ENCODE data around the gene KRT37.

KRT37 gene

DNA sequence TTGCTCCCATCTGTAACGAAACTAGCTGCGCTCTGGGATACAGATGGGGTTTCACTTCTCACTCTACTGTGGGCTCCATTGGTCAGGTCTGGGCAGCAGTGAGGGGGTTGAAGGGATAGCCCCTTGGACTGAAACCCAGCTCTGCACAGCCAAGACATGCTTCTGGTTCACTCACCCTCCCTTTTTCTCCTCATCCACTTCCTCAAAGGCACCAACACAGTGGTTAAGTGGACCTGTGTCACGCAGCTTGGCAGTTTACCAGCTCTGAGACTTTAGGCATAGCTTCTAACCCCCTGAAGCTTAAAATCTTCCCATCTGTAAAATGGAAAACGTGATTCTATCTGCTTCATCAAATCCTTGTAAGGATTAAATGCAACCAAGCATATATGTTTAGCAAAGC lies 27.9 kb upstream of the KRT37 start:
- no peak overlapping the region for H2BK12ac ChIP-seq (ENCODE audit: low read length)
- H4K8ac ChIP-seq (ENCODE audit: low read depth, low read length): no peak overlapping the region
- no peak overlapping the region for H2BK5ac ChIP-seq (ENCODE audit: low read length)
- peaks cover 0 to 7% of the 10 kb centered on the region in 2 donors for H3K9me3 ChIP-seq (replicated peaks in 1 of 2; ENCODE audit: control insufficient read depth in 2 of 2, insufficient read depth in 1 of 2, low read depth in 1 of 2, low read length in 2 of 2)
- no CpG with 5 or more reads among the region's 4 CpGs for WGBS, 2 donors (ENCODE audit: extremely low coverage in 2 of 2, insufficient read length in 2 of 2, insufficient replicate concordance in 1 of 2)
- no peak overlapping the region for H3K18ac ChIP-seq (ENCODE audit: low read length)
- H4K91ac ChIP-seq (ENCODE audit: low read depth, low read length, poor library complexity): no peak overlapping the region
- peak overlapping the region in 1 of 2 donors; percentile 14 for H3K4me3 ChIP-seq (ENCODE audit: low read length in 2 of 2)
- no peak overlapping the region for H3K14ac ChIP-seq (ENCODE audit: low read length)
- no peak overlapping the region for H3K4me2 ChIP-seq (ENCODE audit: insufficient read depth, low read length, poor library complexity, severe bottlenecking)
- H3K9ac ChIP-seq (ENCODE audit: low read depth, low read length, poor library complexity): no peak overlapping the region
- no peak for DNase-seq (ENCODE audit: low spot score)
- no peaks in the 10 kb centered on the region for H3K36me3 ChIP-seq (replicated peaks in 1 of 2; ENCODE audit: control insufficient read depth in 2 of 2, insufficient read depth in 2 of 2, low read length in 2 of 2)
- no peak overlapping the region for H3K23ac ChIP-seq (ENCODE audit: low read depth, low read length, poor library complexity)
- H3K79me1 ChIP-seq (ENCODE audit: low read depth, low read length): no peaks in the 10 kb centered on the region
- no peak overlapping the region for H2BK120ac ChIP-seq (ENCODE audit: low read depth, low read length)
- H3K4ac ChIP-seq (ENCODE audit: low read length): no peak overlapping the region
- H2AK5ac ChIP-seq (ENCODE audit: low read depth, low read length): no peak overlapping the region
- H3K27ac ChIP-seq (replicated peaks; ENCODE audit: low read length): no peak overlapping the region
- H3K4me1 ChIP-seq (ENCODE audit: control insufficient read depth in 2 of 2, insufficient read depth in 1 of 2, low read depth in 1 of 2, low read length in 2 of 2): no peaks in the 10 kb centered on the region
- no peaks in the 10 kb centered on the region for H3K27me3 ChIP-seq (ENCODE audit: control insufficient read depth in 3 of 3, insufficient read depth in 3 of 3, low read depth in 1 of 3, low read length in 3 of 3)
- no peak overlapping the region for H2BK15ac ChIP-seq (ENCODE audit: low read length)
- no peak overlapping the region for H2AFZ ChIP-seq (ENCODE audit: low read length)

- Histone ChIP-seq H4K8ac (ENCODE audit: low read depth, low read length) (no peak overlapping the region), H3K36me3 (replicated peaks in 1 of 2; ENCODE audit: control insufficient read depth in 2 of 2, insufficient read depth in 2 of 2, low read length in 2 of 2) (no peaks in the 10 kb centered on the region), H2AK5ac (ENCODE audit: low read depth, low read length) (no peak overlapping the region), H4K91ac (ENCODE audit: low read depth, low read length, poor library complexity) (no peak overlapping the region), H3K23ac (ENCODE audit: low read depth, low read length, poor library complexity) (no peak overlapping the region), H2BK15ac (ENCODE audit: low read length) (no peak overlapping the region), H3K9me3 (replicated peaks in 1 of 2; ENCODE audit: control insufficient read depth in 2 of 2, insufficient read depth in 1 of 2, low read depth in 1 of 2, low read length in 2 of 2) (peaks cover 0 to 7% of the 10 kb centered on the region in 2 donors), H3K4ac (ENCODE audit: low read length) (no peak overlapping the region), H2AFZ (ENCODE audit: low read length) (no peak overlapping the region), H3K14ac (ENCODE audit: low read length) (no peak overlapping the region), H3K18ac (ENCODE audit: low read length) (no peak overlapping the region), H2BK12ac (ENCODE audit: low read length) (no peak overlapping the region), H3K9ac (ENCODE audit: low read depth, low read length, poor library complexity) (no peak overlapping the region), H3K27ac (replicated peaks; ENCODE audit: low read length) (no peak overlapping the region), H2BK120ac (ENCODE audit: low read depth, low read length) (no peak overlapping the region), H3K4me1 (ENCODE audit: control insufficient read depth in 2 of 2, insufficient read depth in 1 of 2, low read depth in 1 of 2, low read length in 2 of 2) (no peaks in the 10 kb centered on the region), H3K4me2 (ENCODE audit: insufficient read depth, low read length, poor library complexity, severe bottlenecking) (no peak overlapping the region), H2BK5ac (ENCODE audit: low read length) (no peak overlapping the region), H3K4me3 (ENCODE audit: low read length in 2 of 2) (no peak overlapping the region), H3K27me3 (ENCODE audit: control insufficient read depth in 3 of 3, insufficient read depth in 3 of 3, low read depth in 1 of 3, low read length in 3 of 3) (no peaks in the 10 kb centered on the region), H3K79me1 (ENCODE audit: low read depth, low read length) (no peaks in the 10 kb centered on the region)
- DNase-seq (ENCODE audit: low spot score): no peak
- WGBS, 2 donors (ENCODE audit: extremely low coverage in 2 of 2, insufficient read length in 2 of 2, insufficient replicate concordance in 1 of 2): no CpG with 5 or more reads among the region's 2 CpGs
These were observed 26.9 kb upstream of the KRT37 start for GRCh38 chr17:41451154-41451728.

GRCh38 chr17:41449008-41449407 lies 24.6 kb upstream of the KRT37 start:
- H3K36me3 ChIP-seq (replicated peaks in 1 of 2; ENCODE audit: control insufficient read depth in 2 of 2, insufficient read depth in 2 of 2, low read length in 2 of 2): no peaks in the 10 kb centered on the region
- no peak overlapping the region for H3K27ac ChIP-seq (replicated peaks; ENCODE audit: low read length)
- no peak overlapping the region for H4K8ac ChIP-seq (ENCODE audit: low read depth, low read length)
- H3K4me2 ChIP-seq (ENCODE audit: insufficient read depth, low read length, poor library complexity, severe bottlenecking): no peak overlapping the region
- H2BK15ac ChIP-seq (ENCODE audit: low read length): no peak overlapping the region
- no peak overlapping the region for H4K91ac ChIP-seq (ENCODE audit: low read depth, low read length, poor library complexity)
- no peaks in the 10 kb centered on the region for H3K27me3 ChIP-seq (ENCODE audit: control insufficient read depth in 3 of 3, insufficient read depth in 3 of 3, low read depth in 1 of 3, low read length in 3 of 3)
- no CpG with 5 or more reads among the region's 6 CpGs for WGBS, 2 donors (ENCODE audit: extremely low coverage in 2 of 2, insufficient read length in 2 of 2, insufficient replicate concordance in 1 of 2)
- H3K18ac ChIP-seq (ENCODE audit: low read length): no peak overlapping the region
- no peak overlapping the region for H2AK5ac ChIP-seq (ENCODE audit: low read depth, low read length)
- no peak overlapping the region for H3K23ac ChIP-seq (ENCODE audit: low read depth, low read length, poor library complexity)
- no peak overlapping the region for H3K14ac ChIP-seq (ENCODE audit: low read length)
- H2BK5ac ChIP-seq (ENCODE audit: low read length): no peak overlapping the region
- H3K4me3 ChIP-seq (ENCODE audit: low read length in 2 of 2): no peak overlapping the region
- H3K9me3 ChIP-seq (replicated peaks in 1 of 2; ENCODE audit: control insufficient read depth in 2 of 2, insufficient read depth in 1 of 2, low read depth in 1 of 2, low read length in 2 of 2): peaks cover 0 to 7% of the 10 kb centered on the region in 2 donors
- H3K4ac ChIP-seq (ENCODE audit: low read length): no peak overlapping the region
- H2BK120ac ChIP-seq (ENCODE audit: low read depth, low read length): no peak overlapping the region
- H2BK12ac ChIP-seq (ENCODE audit: low read length): no peak overlapping the region
- H3K4me1 ChIP-seq (ENCODE audit: control insufficient read depth in 2 of 2, insufficient read depth in 1 of 2, low read depth in 1 of 2, low read length in 2 of 2): no peaks in the 10 kb centered on the region
- no peak for DNase-seq (ENCODE audit: low spot score)
- H3K9ac ChIP-seq (ENCODE audit: low read depth, low read length, poor library complexity): no peak overlapping the region
- no peaks in the 10 kb centered on the region for H3K79me1 ChIP-seq (ENCODE audit: low read depth, low read length)
- H2AFZ ChIP-seq (ENCODE audit: low read length): no peak overlapping the region

DNA sequence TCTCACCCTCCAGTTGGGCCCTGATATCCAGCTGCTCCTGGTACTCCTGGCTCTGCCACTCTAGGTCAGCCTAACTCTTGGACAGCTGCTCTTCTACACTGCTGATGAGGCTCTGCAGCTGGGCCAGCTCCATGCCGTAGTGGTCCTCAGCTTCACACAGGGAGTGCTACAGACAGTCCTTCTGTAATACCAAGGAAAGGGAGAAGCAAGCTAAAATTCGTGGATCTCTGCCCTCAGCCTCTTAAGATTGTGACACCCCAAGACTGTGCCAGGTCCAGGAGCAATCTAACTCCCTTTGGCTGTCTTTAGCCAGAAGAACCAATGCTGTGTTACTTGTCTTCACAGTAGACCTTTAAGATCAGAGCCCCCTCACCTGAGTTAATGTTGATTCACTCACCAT lies 24.1 kb upstream of the KRT37 start:
- H3K9me3 ChIP-seq (replicated peaks in 1 of 2; ENCODE audit: control insufficient read depth in 2 of 2, insufficient read depth in 1 of 2, low read depth in 1 of 2, low read length in 2 of 2): peaks cover 0 to 7% of the 10 kb centered on the region in 2 donors
- H4K8ac ChIP-seq (ENCODE audit: low read depth, low read length): no peak overlapping the region
- no peaks in the 10 kb centered on the region for H3K27me3 ChIP-seq (ENCODE audit: control insufficient read depth in 3 of 3, insufficient read depth in 3 of 3, low read depth in 1 of 3, low read length in 3 of 3)
- no peak overlapping the region for H2AFZ ChIP-seq (ENCODE audit: low read length)
- H2BK15ac ChIP-seq (ENCODE audit: low read length): no peak overlapping the region
- H3K36me3 ChIP-seq (replicated peaks in 1 of 2; ENCODE audit: control insufficient read depth in 2 of 2, insufficient read depth in 2 of 2, low read length in 2 of 2): no peaks in the 10 kb centered on the region
- H3K27ac ChIP-seq (replicated peaks; ENCODE audit: low read length): no peak overlapping the region
- no peaks in the 10 kb centered on the region for H3K4me1 ChIP-seq (ENCODE audit: control insufficient read depth in 2 of 2, insufficient read depth in 1 of 2, low read depth in 1 of 2, low read length in 2 of 2)
- H3K18ac ChIP-seq (ENCODE audit: low read length): no peak overlapping the region
- H3K4me3 ChIP-seq (ENCODE audit: low read length in 2 of 2): no peak overlapping the region
- no peak overlapping the region for H3K23ac ChIP-seq (ENCODE audit: low read depth, low read length, poor library complexity)
- H3K4me2 ChIP-seq (ENCODE audit: insufficient read depth, low read length, poor library complexity, severe bottlenecking): no peak overlapping the region
- H3K79me1 ChIP-seq (ENCODE audit: low read depth, low read length): no peaks in the 10 kb centered on the region
- DNase-seq (ENCODE audit: low spot score): no peak
- H2BK5ac ChIP-seq (ENCODE audit: low read length): no peak overlapping the region
- H3K9ac ChIP-seq (ENCODE audit: low read depth, low read length, poor library complexity): no peak overlapping the region
- no peak overlapping the region for H2AK5ac ChIP-seq (ENCODE audit: low read depth, low read length)
- H3K4ac ChIP-seq (ENCODE audit: low read length): no peak overlapping the region
- no peak overlapping the region for H3K14ac ChIP-seq (ENCODE audit: low read length)
- H2BK12ac ChIP-seq (ENCODE audit: low read length): no peak overlapping the region
- no CpG with 5 or more reads among the region's 2 CpGs for WGBS, 2 donors (ENCODE audit: extremely low coverage in 2 of 2, insufficient read length in 2 of 2, insufficient replicate concordance in 1 of 2)
- no peak overlapping the region for H2BK120ac ChIP-seq (ENCODE audit: low read depth, low read length)
- no peak overlapping the region for H4K91ac ChIP-seq (ENCODE audit: low read depth, low read length, poor library complexity)
